CMK (cell line): ENCODE data around the gene KLHL29.

Experiments used
- DNase-seq: peaks from one replicate; pipeline ENCODE4 v3.0.0-alpha.2; 2010; ENCODE audit warnings: low read depth

Gene KLHL29

GRCh38 chr2:23684395-23685176 lies 299.6 kb downstream of the KLHL29 start:
- no peak for DNase-seq

DNA sequence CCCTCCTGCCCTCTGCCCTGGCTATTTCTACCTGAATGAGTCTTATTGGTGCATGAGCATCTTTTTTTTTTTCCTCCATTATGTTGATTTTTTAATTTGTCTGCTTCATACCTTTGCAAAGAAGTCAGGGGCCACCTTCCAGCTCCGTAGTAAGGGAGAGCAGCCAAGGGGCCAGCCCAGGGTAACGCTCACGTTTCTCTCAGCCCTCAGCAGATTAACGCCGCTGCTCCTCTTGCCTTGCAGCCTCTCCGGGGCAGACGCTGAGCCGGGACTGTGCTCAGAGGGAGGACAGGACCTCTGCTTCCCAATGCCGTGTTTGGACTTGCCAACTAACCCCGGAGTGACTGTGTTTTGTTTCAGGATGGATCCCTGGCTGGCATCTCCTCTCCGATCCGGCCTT lies 300.2 kb downstream of the KLHL29 start:
- no peak for DNase-seq

DNA sequence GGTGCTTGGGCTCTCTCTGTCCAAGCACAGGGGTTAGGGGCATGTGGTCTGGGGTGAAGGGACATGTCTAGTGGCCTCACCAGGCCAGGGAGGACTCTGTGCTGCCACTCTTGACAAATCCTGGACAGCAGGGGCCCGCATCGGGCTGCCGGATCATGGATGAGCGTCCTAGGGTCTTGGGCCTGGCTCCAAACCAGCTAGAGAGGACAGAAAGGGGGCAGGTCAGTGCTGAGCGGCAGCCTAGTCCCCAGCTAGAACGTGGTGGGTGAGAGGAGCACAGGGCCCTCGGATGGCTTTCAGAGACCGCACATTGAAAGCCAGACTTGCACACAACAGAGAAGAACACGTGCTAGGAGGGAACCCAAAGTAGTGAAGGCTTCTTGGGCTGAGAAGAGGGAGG lies 300.7 kb downstream of the KLHL29 start:
- no peak for DNase-seq

GRCh38 chr2:23686405-23687029 lies 301.5 kb downstream of the KLHL29 start:
- DNase-seq: no peak

DNA sequence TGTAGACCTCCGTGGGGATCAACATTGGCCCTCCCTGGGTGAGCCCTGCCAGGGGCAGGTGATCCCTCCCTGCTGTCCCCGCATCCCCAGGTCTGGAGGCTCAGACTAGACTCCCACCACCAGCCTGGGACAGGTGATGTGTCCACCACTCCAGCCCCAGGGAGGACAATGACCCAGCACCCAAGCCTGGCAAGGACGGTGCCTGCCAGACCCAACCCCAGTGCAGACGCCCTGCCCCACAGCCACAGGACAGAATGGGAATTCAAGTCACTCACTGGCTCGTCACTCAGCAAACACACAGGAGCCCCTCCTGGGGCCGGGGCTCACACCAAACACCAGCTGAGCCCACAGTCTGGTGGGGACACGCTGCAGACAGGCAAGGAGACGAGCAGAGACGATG lies 302.2 kb downstream of the KLHL29 start:
- DNase-seq: no peak

GRCh38 chr2:23687713-23688112 lies 302.7 kb downstream of the KLHL29 start:
- no peak for DNase-seq

DNA sequence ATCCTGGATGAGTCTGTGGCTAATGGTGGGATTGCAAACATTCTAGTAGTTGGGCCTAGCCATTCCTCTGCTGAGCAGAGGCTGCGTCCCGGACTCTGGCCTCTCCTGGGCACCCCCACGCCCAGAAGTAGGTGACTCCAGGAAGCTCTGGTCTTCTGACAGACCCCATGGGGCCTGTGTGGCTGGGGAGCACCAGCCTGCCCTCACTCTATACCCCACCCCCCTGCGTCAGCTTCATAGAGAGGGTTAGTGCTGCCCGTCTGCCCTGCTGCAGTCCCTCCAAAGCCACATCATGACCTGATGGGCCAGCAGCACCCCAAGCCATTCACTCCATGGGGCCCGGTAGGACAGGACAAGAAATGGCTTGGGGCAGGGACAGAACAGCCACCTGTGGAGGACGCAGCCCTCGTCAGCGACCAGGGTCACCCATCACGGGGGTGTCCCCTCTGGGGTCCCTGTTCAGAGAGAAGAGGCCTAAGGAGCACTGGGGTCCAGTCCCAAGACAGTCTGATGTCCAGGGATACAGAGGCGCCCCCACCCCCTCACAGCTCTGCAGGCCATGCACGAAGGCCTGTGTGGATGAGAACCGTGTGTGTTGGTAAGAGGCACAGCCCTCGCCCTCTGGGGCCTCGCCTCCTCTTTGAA lies 303.6 kb downstream of the KLHL29 start:
- DNase-seq: no peak

DNA sequence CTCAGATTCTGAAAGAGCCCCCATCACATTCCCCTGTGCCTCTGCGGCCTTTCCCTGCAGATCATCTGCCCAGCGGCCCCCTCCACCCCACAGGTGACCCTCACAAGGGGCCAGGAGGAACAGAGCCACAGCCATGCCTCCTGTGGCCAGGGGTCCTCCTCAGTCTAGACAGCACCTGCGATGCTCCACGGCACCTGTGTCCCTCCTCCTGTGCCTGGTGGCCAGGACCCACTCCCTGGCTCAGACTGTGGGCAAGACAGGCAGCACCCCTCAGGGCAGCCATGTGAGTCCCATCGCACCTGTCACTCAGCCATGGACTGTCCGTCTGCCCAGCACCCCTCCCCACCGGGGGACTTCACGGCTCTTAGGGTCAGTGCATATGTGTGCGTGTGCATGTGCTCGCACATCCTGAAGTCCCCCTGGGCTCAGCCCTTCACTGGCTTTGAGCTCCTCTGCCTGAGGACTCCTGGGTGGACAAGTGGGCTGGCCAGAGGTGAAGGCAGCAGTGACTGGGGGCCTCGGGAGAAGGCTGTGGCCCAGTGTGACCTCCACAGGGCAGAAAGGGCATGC lies 304.2 kb downstream of the KLHL29 start:
- DNase-seq: no peak

DNA sequence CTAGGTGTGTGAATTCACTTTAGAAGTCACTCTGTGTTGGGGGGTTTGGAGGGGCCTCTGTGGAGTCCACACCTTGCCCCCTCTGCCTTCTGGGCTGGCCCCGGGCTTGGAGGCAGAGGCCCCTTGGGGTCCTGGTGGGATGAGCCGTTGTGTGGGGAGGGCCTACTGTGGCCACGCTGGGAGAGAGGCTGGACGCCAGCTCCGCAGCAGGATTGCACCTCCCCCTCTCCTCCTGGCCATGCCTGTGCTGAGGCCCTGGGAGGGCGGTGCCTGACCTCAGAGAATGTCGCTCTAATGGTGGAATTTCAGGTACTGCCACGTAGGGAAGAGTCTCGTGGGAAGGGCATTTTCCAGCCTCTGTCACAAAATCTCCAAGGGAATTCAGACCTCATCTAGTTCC lies 304.9 kb downstream of the KLHL29 start:
- DNase-seq: no peak

GRCh38 chr2:23690421-23691105 lies 305.6 kb downstream of the KLHL29 start:
- no peak for DNase-seq

DNA sequence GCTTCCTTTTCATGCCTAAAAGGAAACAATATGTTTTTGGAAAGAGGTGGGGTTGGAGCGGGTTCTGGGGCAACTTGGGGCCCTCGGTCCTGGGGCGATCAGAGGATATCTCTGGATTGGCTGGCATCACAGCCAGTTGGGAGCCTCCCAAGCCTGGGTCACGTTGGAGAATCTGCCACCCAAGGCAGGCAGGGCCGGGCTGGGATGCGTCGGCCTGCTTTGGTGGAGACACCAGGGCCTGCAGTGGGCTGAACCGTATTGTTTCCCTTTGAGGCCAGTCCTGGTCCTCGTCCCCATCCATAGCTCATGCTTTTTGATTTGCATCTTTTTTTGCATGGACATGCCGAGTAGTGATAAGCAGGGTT lies 306.1 kb downstream of the KLHL29 start:
- no peak for DNase-seq

- DNase-seq: no peak
Measured at GRCh38 chr2:23691565-23691964, 306.6 kb downstream of the KLHL29 start.

GRCh38 chr2:23692263-23692662 lies 307.3 kb downstream of the KLHL29 start:
- no peak for DNase-seq

DNA sequence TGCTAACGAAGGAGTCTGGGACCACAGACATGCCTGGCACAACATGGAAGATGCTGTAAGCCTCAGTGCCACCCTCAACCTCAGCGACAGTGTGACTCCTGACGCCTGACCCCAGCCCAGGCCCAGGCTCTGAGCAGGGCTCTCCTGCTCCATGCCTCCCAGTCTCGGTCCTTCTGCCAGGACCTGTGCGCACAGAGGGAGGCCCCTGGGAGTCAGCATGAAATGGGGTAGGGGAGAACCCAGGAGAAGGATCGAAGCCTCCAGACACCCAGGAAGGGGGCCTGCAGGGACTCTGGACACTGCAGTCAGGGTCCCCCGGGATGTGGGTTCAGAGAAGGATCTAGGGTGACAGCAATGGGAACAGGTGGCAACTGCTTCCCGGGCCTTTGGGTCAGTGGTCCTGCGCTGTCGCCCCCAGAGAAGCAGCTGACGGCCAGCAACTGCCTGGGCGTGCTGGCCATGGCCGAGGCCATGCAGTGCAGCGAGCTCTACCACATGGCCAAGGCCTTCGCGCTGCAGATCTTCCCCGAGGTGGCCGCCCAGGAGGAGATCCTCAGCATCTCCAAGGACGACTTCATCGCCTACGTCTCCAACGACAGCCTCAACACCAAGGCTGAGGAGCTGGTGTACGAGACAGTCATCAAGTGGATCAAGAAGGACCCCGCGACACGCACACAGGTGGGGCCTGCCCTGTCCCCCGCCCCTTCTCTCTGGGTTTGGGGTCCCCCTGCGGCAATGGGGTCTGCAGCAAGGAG lies 308.0 kb downstream of the KLHL29 start:
- DNase-seq: no peak

- DNase-seq: no peak
Measured at GRCh38 chr2:23693606-23693951, 308.6 kb downstream of the KLHL29 start.

DNA sequence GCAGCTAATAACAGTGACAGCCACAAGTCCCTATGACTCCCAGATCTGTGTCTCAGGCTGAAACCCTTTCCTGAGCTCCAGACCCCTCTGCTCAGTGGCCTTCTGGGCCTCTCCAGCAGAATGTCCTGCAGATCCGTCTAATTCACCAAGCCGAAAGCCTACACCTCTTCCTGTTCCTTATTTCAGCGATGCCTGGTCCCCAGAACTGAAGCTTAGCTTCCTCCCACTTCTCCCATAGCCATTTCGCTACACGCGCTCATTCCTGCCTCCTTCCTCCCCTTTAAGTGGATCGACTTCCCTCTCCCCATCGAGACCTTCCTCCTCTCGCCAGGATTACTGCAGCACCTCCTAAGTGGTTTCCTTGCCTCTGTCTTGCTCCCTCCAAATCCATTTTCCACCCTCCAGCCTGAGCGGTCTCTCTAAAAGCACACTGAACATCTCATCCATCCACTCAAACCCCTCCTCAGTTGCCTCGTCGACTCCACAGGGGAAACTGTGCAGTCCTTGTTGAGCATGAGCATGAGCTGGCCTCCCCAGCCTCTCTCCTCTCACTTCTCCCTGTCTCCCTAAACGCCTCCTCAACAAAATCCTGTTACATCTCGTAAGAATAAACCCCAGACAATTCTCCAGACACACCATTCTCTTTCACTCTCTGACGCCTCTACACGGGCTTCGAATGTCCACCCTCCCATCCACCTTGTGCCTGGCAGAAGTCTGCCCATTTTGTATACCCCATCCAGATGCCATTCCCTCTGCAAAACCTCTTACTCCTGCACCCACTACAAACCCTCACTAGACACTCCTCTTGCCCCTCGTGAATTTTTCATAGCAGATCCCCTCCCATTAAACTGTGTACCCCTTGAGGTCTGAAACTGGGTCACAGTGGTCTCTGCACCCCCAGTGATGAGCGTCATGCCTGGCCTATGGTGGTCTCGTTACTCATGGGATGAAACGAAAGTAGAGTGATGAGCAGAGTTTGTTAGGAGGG lies 309.4 kb downstream of the KLHL29 start:
- no peak for DNase-seq

DNA sequence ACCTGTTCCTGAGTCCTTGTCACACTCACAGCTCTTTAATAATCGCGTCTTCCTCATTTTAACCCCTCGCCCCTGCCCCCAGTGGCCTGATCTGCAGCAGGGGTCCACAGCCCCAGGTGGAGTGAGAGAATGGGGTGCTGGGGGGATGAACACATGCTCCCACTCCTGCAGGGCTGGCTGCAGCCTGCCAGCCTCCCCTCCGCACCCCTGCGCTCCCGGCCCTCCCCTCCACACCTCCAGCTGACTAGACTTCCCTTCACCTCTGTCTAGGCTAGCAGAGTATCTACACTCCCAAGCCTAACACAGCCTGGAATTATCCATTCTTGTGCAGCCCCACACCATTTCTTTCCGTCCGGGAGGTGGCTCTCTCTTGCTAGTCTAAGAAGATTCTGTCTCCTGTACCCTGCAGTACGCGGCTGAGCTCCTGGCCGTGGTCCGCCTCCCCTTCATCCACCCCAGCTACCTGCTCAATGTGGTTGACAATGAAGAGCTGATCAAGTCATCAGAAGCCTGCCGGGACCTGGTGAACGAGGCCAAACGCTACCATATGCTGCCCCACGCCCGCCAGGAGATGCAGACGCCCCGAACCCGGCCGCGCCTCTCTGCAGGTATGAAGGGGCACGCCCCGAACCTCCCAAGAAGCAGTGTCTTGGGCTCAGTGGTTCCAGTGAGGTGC lies 310.4 kb downstream of the KLHL29 start:
- no peak for DNase-seq

DNA sequence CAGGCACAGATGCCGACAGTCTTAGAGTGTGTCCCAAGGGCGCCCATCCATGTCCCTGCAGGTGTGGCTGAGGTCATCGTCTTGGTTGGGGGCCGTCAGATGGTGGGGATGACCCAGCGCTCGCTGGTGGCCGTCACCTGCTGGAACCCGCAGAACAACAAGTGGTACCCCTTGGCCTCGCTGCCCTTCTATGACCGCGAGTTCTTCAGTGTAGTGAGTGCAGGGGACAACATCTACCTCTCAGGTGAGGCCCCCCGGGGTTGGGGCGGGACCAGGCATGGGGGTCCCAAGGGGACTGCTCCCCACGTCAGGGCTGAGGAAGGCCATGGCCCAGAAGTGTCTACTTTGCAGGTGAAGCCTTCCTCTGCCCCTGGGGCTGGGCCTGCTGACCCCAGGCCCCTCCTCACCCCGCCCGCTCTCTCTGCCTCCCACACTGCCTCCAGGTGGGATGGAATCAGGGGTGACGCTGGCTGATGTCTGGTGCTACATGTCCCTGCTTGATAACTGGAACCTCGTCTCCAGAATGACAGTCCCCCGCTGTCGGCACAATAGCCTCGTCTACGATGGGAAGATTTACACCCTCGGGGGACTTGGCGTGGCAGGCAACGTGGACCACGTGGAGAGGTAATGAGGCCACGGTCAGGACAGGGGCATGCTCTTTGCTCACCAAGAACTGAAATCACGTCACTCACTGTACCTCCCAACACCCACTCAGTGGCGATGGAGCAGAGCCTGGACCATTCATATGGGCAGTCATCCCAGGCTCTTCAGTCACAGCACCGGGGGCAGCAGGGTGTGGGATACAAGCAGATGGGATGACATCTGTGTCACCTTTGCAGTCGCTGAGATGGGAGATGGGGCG lies 311.1 kb downstream of the KLHL29 start:
- no peak for DNase-seq

DNA sequence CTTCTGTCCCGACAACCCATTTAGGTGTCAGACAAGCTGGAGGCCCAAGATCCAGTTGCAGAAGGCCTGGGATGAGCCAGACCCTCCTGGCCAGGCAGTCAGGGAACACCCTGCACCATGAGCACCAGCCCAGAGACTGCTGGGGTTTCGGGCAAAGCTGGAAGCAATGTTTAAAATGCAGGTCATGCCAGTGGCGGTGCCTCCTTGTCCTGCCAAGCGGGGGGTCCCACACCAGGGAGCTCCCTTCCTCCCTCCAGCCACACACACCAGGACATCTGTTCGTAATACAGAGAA lies 311.7 kb downstream of the KLHL29 start:
- DNase-seq: no peak
